ENCODE data around the gene CASK. TPM values are rescaled to one million over a fixed set of nuclear protein-coding genes. Genes with fewer than 3 reads are reported as not detected.

CASK gene
- total and polyA plus RNA-seq, 4 donors = 3.6 to 14.8 (median 6.2) TPM

DNA sequence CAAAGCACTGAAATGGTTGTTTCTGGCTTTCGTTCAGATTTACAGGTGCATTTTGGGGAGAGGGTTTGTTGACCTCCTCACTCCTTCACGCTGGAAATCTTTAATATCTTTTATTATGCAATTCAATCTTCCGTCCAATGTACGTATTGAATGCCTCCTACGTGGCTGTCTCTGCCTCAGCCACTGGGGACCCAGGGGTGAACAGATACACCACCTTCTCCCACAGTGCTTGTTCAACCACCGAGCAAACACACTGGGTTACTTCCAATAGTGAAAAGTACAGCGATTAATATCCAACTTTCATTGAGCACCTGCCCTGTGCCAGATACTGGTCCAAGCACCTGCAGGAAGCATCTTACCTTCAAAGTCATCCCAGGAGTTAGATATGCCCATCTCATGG, 424.2 kb downstream of the CASK start:
- Histone ChIP-seq H3K4me1 (ENCODE audit: control insufficient read depth in 4 of 4, insufficient read depth in 4 of 4, low read length in 3 of 4) (no peaks in the 10 kb centered on the region), H3K27me3 (ENCODE audit: control insufficient read depth in 4 of 4, insufficient read depth in 4 of 4, low read length in 3 of 4) (no peaks in the 10 kb centered on the region), H3K27ac (ENCODE audit: low read depth in 1 of 2, low read length in 2 of 2) (no peak overlapping the region), H3K9ac (ENCODE audit: low read depth in 1 of 2, low read length in 2 of 2) (no peak overlapping the region), H3K4me3 (ENCODE audit: low read depth in 1 of 3, low read length in 3 of 3) (no peak overlapping the region), H3K9me3 (ENCODE audit: control insufficient read depth in 4 of 4, low read length in 3 of 4) (peaks cover 0 to 5% (median 0%) of the 10 kb centered on the region in 4 donors), H3K36me3 (ENCODE audit: control insufficient read depth in 4 of 4, insufficient read depth in 3 of 4, low read depth in 1 of 4, low read length in 3 of 4) (no peaks in the 10 kb centered on the region)
- no peak for DNase-seq (ENCODE audit: low spot score)
- WGBS = 88% methylated on average over 7 of the region's 7 CpGs
- TF ChIP-seq, protein P1, sequence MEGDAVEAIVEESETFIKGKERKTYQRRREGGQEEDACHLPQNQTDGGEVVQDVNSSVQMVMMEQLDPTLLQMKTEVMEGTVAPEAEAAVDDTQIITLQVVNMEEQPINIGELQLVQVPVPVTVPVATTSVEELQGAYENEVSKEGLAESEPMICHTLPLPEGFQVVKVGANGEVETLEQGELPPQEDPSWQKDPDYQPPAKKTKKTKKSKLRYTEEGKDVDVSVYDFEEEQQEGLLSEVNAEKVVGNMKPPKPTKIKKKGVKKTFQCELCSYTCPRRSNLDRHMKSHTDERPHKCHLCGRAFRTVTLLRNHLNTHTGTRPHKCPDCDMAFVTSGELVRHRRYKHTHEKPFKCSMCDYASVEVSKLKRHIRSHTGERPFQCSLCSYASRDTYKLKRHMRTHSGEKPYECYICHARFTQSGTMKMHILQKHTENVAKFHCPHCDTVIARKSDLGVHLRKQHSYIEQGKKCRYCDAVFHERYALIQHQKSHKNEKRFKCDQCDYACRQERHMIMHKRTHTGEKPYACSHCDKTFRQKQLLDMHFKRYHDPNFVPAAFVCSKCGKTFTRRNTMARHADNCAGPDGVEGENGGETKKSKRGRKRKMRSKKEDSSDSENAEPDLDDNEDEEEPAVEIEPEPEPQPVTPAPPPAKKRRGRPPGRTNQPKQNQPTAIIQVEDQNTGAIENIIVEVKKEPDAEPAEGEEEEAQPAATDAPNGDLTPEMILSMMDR (IDR thresholded peaks at IDR 0.05; ENCODE audit: low read depth, low read length, missing input control) = no peak
- TF ChIP-seq FOXA2 (IDR thresholded peaks at IDR 0.05) (no peak), REST (IDR thresholded peaks at IDR 0.05) (no peak), TAF1 (conservative IDR thresholded peaks at IDR 0.05) (no peak)

DNA sequence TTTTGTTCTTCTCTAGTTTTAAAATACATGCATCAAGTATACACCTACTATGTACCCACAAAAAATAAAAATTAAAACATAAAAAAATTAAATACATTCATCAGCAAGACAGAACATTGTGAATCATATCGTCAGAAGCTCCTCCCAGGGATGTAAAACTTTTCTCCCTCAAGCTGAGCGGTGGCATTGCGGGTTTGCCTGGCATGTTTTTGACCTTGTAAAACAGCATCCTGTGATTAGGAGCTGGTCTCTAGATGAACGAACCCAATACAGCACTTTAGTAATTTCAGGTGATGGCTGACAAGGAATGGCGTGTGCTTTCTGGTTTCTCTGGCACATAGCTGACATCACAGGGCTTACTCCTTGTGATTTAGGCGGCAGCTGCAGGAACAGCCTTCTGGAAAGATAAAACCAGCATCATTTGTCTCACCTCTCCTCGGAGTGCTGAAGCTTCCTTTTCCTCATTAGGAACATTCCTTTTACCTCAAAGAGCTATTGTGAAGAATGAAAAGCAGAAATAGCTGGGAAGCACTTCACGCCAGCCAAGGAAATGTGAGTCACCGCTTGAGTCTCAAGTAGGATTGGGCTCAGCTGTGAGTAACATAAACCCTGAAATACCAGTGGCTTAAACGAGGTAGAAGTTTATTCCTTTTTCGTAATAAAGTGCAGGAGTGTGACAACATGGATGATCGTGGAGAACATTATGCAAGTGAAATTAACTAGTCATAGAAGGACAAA, 431.9 kb downstream of the CASK start:
- H3K4me1 ChIP-seq (ENCODE audit: control insufficient read depth in 4 of 4, insufficient read depth in 4 of 4, low read length in 3 of 4) = no peaks in the 10 kb centered on the region
- peaks cover 0 to 1% (median 0%) of the 10 kb centered on the region in 4 donors for H3K9me3 ChIP-seq (ENCODE audit: control insufficient read depth in 4 of 4, low read length in 3 of 4)
- H3K4me3 ChIP-seq (ENCODE audit: low read depth in 1 of 3, low read length in 3 of 3) = no peak overlapping the region
- no peaks in the 10 kb centered on the region for H3K36me3 ChIP-seq (ENCODE audit: control insufficient read depth in 4 of 4, insufficient read depth in 3 of 4, low read depth in 1 of 4, low read length in 3 of 4)
- TF ChIP-seq FOXA1 (IDR thresholded peaks at IDR 0.05) = no peak
- no peak for TF ChIP-seq FOXA2 (IDR thresholded peaks at IDR 0.05)
- no peak for TF ChIP-seq ZBTB33 (IDR thresholded peaks at IDR 0.05)
- TF ChIP-seq, protein P2, sequence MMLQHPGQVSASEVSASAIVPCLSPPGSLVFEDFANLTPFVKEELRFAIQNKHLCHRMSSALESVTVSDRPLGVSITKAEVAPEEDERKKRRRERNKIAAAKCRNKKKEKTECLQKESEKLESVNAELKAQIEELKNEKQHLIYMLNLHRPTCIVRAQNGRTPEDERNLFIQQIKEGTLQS (IDR thresholded peaks at IDR 0.05) = no peak
- TF ChIP-seq RAD21 (IDR thresholded peaks at IDR 0.05) = no peak
- TF ChIP-seq EGR1 (IDR thresholded peaks at IDR 0.05; ENCODE audit: low read depth in 2 of 2) = no peak
- TF ChIP-seq, protein P3, sequence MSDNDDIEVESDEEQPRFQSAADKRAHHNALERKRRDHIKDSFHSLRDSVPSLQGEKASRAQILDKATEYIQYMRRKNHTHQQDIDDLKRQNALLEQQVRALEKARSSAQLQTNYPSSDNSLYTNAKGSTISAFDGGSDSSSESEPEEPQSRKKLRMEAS (IDR thresholded peaks at IDR 0.05) = no peak
- TF ChIP-seq RXRA (IDR thresholded peaks at IDR 0.05) = no peak
- TF ChIP-seq HNF4G (IDR thresholded peaks at IDR 0.05) = no peak
- TF ChIP-seq REST (IDR thresholded peaks at IDR 0.05) = no peak
- no peak for TF ChIP-seq JUND (IDR thresholded peaks at IDR 0.05)
- no peak for TF ChIP-seq YY1 (IDR thresholded peaks at IDR 0.05)
- TF ChIP-seq, protein P1 (IDR thresholded peaks at IDR 0.05; ENCODE audit: low read depth, low read length, missing input control) = no peak
- no peak for TF ChIP-seq HNF4A (conservative IDR thresholded peaks at IDR 0.05)
- TF ChIP-seq NR2F2 (IDR thresholded peaks at IDR 0.05) = no peak
- TF ChIP-seq TAF1 (conservative IDR thresholded peaks at IDR 0.05) = no peak
- no peak for TF ChIP-seq GABPA (IDR thresholded peaks at IDR 0.05 in 1 of 2, conservative IDR thresholded peaks at IDR 0.05 in 1 of 2)
- TF ChIP-seq SP1 (IDR thresholded peaks at IDR 0.05) = no peak
- H3K9ac ChIP-seq (ENCODE audit: low read depth in 1 of 2, low read length in 2 of 2) = no peak overlapping the region
- WGBS = 74% methylated on average over 12 of the region's 12 CpGs
- no peaks in the 10 kb centered on the region for H3K27me3 ChIP-seq (ENCODE audit: control insufficient read depth in 4 of 4, insufficient read depth in 4 of 4, low read length in 3 of 4)
- H3K27ac ChIP-seq (ENCODE audit: low read depth in 1 of 2, low read length in 2 of 2) = no peak overlapping the region
- no peak for DNase-seq (ENCODE audit: low spot score)
